ENCODE measurements around the gene ARID3A. TPM values are rescaled to one million over a fixed set of nuclear protein-coding genes. Genes with fewer than 3 reads are reported as not detected.

Gene ARID3A
- total and polyA plus RNA-seq, 2 donors: 4.4 to 8.8 TPM

Other genes with a start within 250 kb of the ARID3A start
- 3.1 TPM for gene FSTL3, start 249.6 kb upstream of the ARID3A start, total RNA-seq
- 12.5 TPM for gene FSTL3, start 249.6 kb upstream of the ARID3A start, polyA plus RNA-seq
- gene PRSS57, start 230.6 kb upstream of the ARID3A start, total RNA-seq: 8.5 TPM
- gene PRSS57, start 230.6 kb upstream of the ARID3A start, polyA plus RNA-seq: 1.1 TPM
- 2.2 TPM for gene PALM, start 217.1 kb upstream of the ARID3A start, total RNA-seq
- 11.7 TPM for gene PALM, start 217.1 kb upstream of the ARID3A start, polyA plus RNA-seq
- gene MISP, start 174.9 kb upstream of the ARID3A start, total RNA-seq: 0.57 TPM
- 2.4 TPM for gene MISP, start 174.9 kb upstream of the ARID3A start, polyA plus RNA-seq
- 75.1 TPM for gene PTBP1, start 128.6 kb upstream of the ARID3A start, total RNA-seq
- 129 TPM for gene PTBP1, start 128.6 kb upstream of the ARID3A start, polyA plus RNA-seq
- gene PLPPR3, start 104.1 kb upstream of the ARID3A start, total RNA-seq: 0.19 TPM
- 0.16 TPM for gene PLPPR3, start 104.1 kb upstream of the ARID3A start, polyA plus RNA-seq
- gene AZU1, start 98.2 kb upstream of the ARID3A start, total RNA-seq: 6.1 TPM
- gene AZU1, start 98.2 kb upstream of the ARID3A start, polyA plus RNA-seq: 5.7 TPM
- 25.2 TPM for gene PRTN3, start 85.0 kb upstream of the ARID3A start, total RNA-seq
- gene PRTN3, start 85.0 kb upstream of the ARID3A start, polyA plus RNA-seq: 15.4 TPM
- gene ELANE, start 73.7 kb upstream of the ARID3A start, total RNA-seq: 7.7 TPM
- 11.2 TPM for gene ELANE, start 73.7 kb upstream of the ARID3A start, polyA plus RNA-seq
- 6.3 TPM for gene CFD, start 66.4 kb upstream of the ARID3A start, total RNA-seq
- gene CFD, start 66.4 kb upstream of the ARID3A start, polyA plus RNA-seq: 40.0 TPM
- gene MED16, start 32.8 kb upstream of the ARID3A start, total RNA-seq: 8.9 TPM
- 64.4 TPM for gene MED16, start 32.8 kb upstream of the ARID3A start, polyA plus RNA-seq
- not detected for gene RNU6-9, start 32.6 kb upstream of the ARID3A start, total RNA-seq
- not detected for gene RNU6-9, start 32.6 kb upstream of the ARID3A start, polyA plus RNA-seq
- 25.7 TPM for gene R3HDM4, start 12.8 kb upstream of the ARID3A start, total RNA-seq
- gene R3HDM4, start 12.8 kb upstream of the ARID3A start, polyA plus RNA-seq: 102 TPM
- gene KISS1R, start 8.7 kb upstream of the ARID3A start, total RNA-seq: 0.24 TPM
- 0.14 TPM for gene KISS1R, start 8.7 kb upstream of the ARID3A start, polyA plus RNA-seq
- gene WDR18, start 58.3 kb downstream of the ARID3A start, total RNA-seq: 34.0 TPM
- 56.0 TPM for gene WDR18, start 58.3 kb downstream of the ARID3A start, polyA plus RNA-seq
- gene GRIN3B, start 74.4 kb downstream of the ARID3A start, total RNA-seq: under 0.01 TPM
- gene GRIN3B, start 74.4 kb downstream of the ARID3A start, polyA plus RNA-seq: 0.09 TPM
- gene TMEM259, start 95.1 kb downstream of the ARID3A start, total RNA-seq: 73.1 TPM
- 359 TPM for gene TMEM259, start 95.1 kb downstream of the ARID3A start, polyA plus RNA-seq
- not detected for gene RNU6-2, start 95.5 kb downstream of the ARID3A start, total RNA-seq
- not detected for gene RNU6-2, start 95.5 kb downstream of the ARID3A start, polyA plus RNA-seq
- gene CNN2, start 100.6 kb downstream of the ARID3A start, total RNA-seq: 55.9 TPM
- gene CNN2, start 100.6 kb downstream of the ARID3A start, polyA plus RNA-seq: 127 TPM
- gene ABCA7, start 114.1 kb downstream of the ARID3A start, total RNA-seq: 23.4 TPM
- 315 TPM for gene ABCA7, start 114.1 kb downstream of the ARID3A start, polyA plus RNA-seq
- 118 TPM for gene ARHGAP45, start 141.1 kb downstream of the ARID3A start, total RNA-seq
- 295 TPM for gene ARHGAP45, start 141.1 kb downstream of the ARID3A start, polyA plus RNA-seq
- 79.0 TPM for gene POLR2E, start 169.3 kb downstream of the ARID3A start, total RNA-seq
- gene POLR2E, start 169.3 kb downstream of the ARID3A start, polyA plus RNA-seq: 84.0 TPM
- gene GPX4, start 178.0 kb downstream of the ARID3A start, total RNA-seq: 194 TPM
- 546 TPM for gene GPX4, start 178.0 kb downstream of the ARID3A start, polyA plus RNA-seq
- gene SBNO2, start 248.2 kb downstream of the ARID3A start, total RNA-seq: 15.4 TPM
- gene SBNO2, start 248.2 kb downstream of the ARID3A start, polyA plus RNA-seq: 62.4 TPM